Glutamatergic neuron (in vitro differentiated cells): ENCODE measurements around the gene ABLIM1. TPM values are rescaled to one million over a fixed set of nuclear protein-coding genes. Genes with fewer than 3 reads are reported as not detected.

Experiments used
- DNase-seq: peaks from one replicate; pipeline ENCODE4 v3.0.0; 2022
- H3K27ac Mint-ChIP-seq: one replicate; pipeline ENCODE4 v1.8.0; 2020; ENCODE audit warnings: mild to moderate bottlenecking, mixed read lengths, inconsistent platforms; ENCODE audit not compliant: unreplicated experiment
- H3K27me3 Mint-ChIP-seq: one replicate; pipeline ENCODE4 v1.8.0; 2020; ENCODE audit warnings: mild to moderate bottlenecking, moderate library complexity, mixed read lengths, inconsistent platforms; ENCODE audit not compliant: unreplicated experiment
- H3K36me3 Mint-ChIP-seq: one replicate; pipeline ENCODE4 v1.8.0; 2020; ENCODE audit warnings: mild to moderate bottlenecking, mixed read lengths, inconsistent platforms; ENCODE audit not compliant: unreplicated experiment
- H3K4me1 Mint-ChIP-seq: one replicate; pipeline ENCODE4 v1.8.0; 2020; ENCODE audit warnings: mild to moderate bottlenecking, low read depth, mixed read lengths, inconsistent platforms; ENCODE audit not compliant: unreplicated experiment
- H3K4me3 Mint-ChIP-seq: one replicate; pipeline ENCODE4 v1.8.0; 2020; ENCODE audit warnings: mild to moderate bottlenecking, mixed read lengths, inconsistent platforms; ENCODE audit not compliant: unreplicated experiment
- H3K9me3 Mint-ChIP-seq: one replicate; pipeline ENCODE4 v1.8.0; 2020; ENCODE audit warnings: mild to moderate bottlenecking, moderate library complexity, mixed read lengths, inconsistent platforms; ENCODE audit not compliant: unreplicated experiment
- CTCF ChIP-seq: fragments of 200-600 bp; sonication (generic); IDR thresholded peaks from one replicate; pipeline ENCODE4 v1.5.0; 2021; ENCODE audit not compliant: partially characterized antibody, unreplicated experiment
- total RNA-seq: library from RNA; stranded (reverse); fragmentation: NEBNext Ultra II Directional; extraction: Animal tissue kit (Norgen Biotek cat#: 25700); gene quantifications from one replicate; pipeline ENCODE4 v1.2.1, GENCODE V29; 2021; ENCODE audit not compliant: unreplicated experiment

The ABLIM1 gene
- total RNA-seq, 1 donor from 2014 or later, result 25.7 TPM

- peaks cover 5% of the 10 kb centered on the region for H3K4me1 Mint-ChIP-seq
- H3K9me3 Mint-ChIP-seq, result peaks cover 11% of the 10 kb centered on the region
- no peak for TF ChIP-seq CTCF
- H3K36me3 Mint-ChIP-seq, result peaks cover 4% of the 10 kb centered on the region
- H3K27ac Mint-ChIP-seq, result no peak overlapping the region
- peak overlapping the region; percentile 85 for H3K4me3 Mint-ChIP-seq
- peaks cover 21% of the 10 kb centered on the region for H3K27me3 Mint-ChIP-seq
- peak; percentile 35 for DNase-seq
Measured at GRCh38 chr10:114403541-114404161, 254.4 kb downstream of the ABLIM1 start.

GRCh38 chr10:114402871-114403540, 255.1 kb downstream of the ABLIM1 start:
- peak overlapping the region; percentile 85 for H3K4me3 Mint-ChIP-seq
- H3K27ac Mint-ChIP-seq, result no peak overlapping the region
- peaks cover 22% of the 10 kb centered on the region for H3K27me3 Mint-ChIP-seq
- no peak for DNase-seq
- peaks cover 11% of the 10 kb centered on the region for H3K9me3 Mint-ChIP-seq
- peaks cover 4% of the 10 kb centered on the region for H3K36me3 Mint-ChIP-seq
- peaks cover 5% of the 10 kb centered on the region for H3K4me1 Mint-ChIP-seq
- no peak for TF ChIP-seq CTCF

GRCh38 chr10:114402233-114402632, 255.8 kb downstream of the ABLIM1 start:
- peaks cover 11% of the 10 kb centered on the region for H3K9me3 Mint-ChIP-seq
- H3K27me3 Mint-ChIP-seq, result peaks cover 19% of the 10 kb centered on the region
- no peak for TF ChIP-seq CTCF
- peaks cover 5% of the 10 kb centered on the region for H3K4me1 Mint-ChIP-seq
- no peak overlapping the region for H3K4me3 Mint-ChIP-seq
- peaks cover 4% of the 10 kb centered on the region for H3K36me3 Mint-ChIP-seq
- DNase-seq, result no peak
- H3K27ac Mint-ChIP-seq, result no peak overlapping the region

GRCh38 chr10:114401195-114401791, 256.8 kb downstream of the ABLIM1 start:
- TF ChIP-seq CTCF, result no peak
- Mint-ChIP-seq H3K27ac (no peak overlapping the region), H3K27me3 (peaks cover 18% of the 10 kb centered on the region), H3K36me3 (peaks cover 2% of the 10 kb centered on the region), H3K4me1 (peaks cover 5% of the 10 kb centered on the region), H3K9me3 (peaks cover 11% of the 10 kb centered on the region), H3K4me3 (no peak overlapping the region)
- no peak for DNase-seq

GRCh38 chr10:114400091-114400490, 258.0 kb downstream of the ABLIM1 start:
- peaks cover 5% of the 10 kb centered on the region for H3K4me1 Mint-ChIP-seq
- H3K4me3 Mint-ChIP-seq, result no peak overlapping the region
- peaks cover 9% of the 10 kb centered on the region for H3K27me3 Mint-ChIP-seq
- peaks cover 5% of the 10 kb centered on the region for H3K9me3 Mint-ChIP-seq
- no peak for DNase-seq
- TF ChIP-seq CTCF, result no peak
- no peaks in the 10 kb centered on the region for H3K36me3 Mint-ChIP-seq
- H3K27ac Mint-ChIP-seq, result no peak overlapping the region
